ENCODE measurements around the gene CAP2.

GRCh38 chr6:17469006-17469832 is 75.8 kb downstream of the CAP2 start:
- TF ChIP-seq CTCF (IDR thresholded peaks at IDR 0.05; ENCODE audit: borderline replicate concordance, extremely low read depth, low read length, poor library complexity, severe bottlenecking) (no peak), EZH2 (IDR thresholded peaks at IDR 0.05; ENCODE audit: borderline replicate concordance, low read depth, low read length, severe bottlenecking) (no peak)
